HL-60/S4 treated with retinoic acid at 250 ng/mL for 4 days and 3 days (cell line): ENCODE measurements around the gene GPR3.
"Not testable (repeated sequence)": the region's sequence is repeated elsewhere in the genome, so short reads cannot be mapped to it uniquely, and the experiment has no call there.

ENCODE experiments used
- in situ Hi-C: fragments of 300-500 bp; cut with MboI; formaldehyde crosslinking; loops from 2 replicates; pipeline ENCODE4 v1.7.0; 2022; ENCODE audit warnings: low sequenced_read_pairs

The GPR3 gene

GRCh38 chr1:27377760-27378495, 14.5 kb upstream of the GPR3 start:
- in situ Hi-C loops = no loop called here

GRCh38 chr1:27379564-27380122, 12.8 kb upstream of the GPR3 start:
- in situ Hi-C loops = no loop called here

- in situ Hi-C loops = no loop called here
Observed at GRCh38 chr1:27380224-27380623, 12.2 kb upstream of the GPR3 start.

- in situ Hi-C loops = no loop called here
Observed at GRCh38 chr1:27380766-27381733, 11.4 kb upstream of the GPR3 start.

GRCh38 chr1:27381969-27382762, 10.3 kb upstream of the GPR3 start:
- in situ Hi-C loops = no loop called here

GRCh38 chr1:27383039-27383605, 9.3 kb upstream of the GPR3 start, which contains the start of gene CD164L2:
CD164L2 (minus strand) TSS chr1:27383333; CDS start chr1:27383239, 94 bp downstream.
- in situ Hi-C loops = no loop called here

GRCh38 chr1:27383661-27384060, 8.8 kb upstream of the GPR3 start:
- in situ Hi-C loops = no loop called here

GRCh38 chr1:27384797-27385196, 7.6 kb upstream of the GPR3 start:
- in situ Hi-C loops = not testable (repeated sequence)

- in situ Hi-C loops = no loop called here
Observed at GRCh38 chr1:27388337-27389005, 4.0 kb upstream of the GPR3 start.

GRCh38 chr1:27391511-27392095, 819 bp upstream of the GPR3 start:
- in situ Hi-C loops = loop anchor here (10.0 kb wide), 3 partner anchors 87 to 273 kb away; partner anchors contain the start of gene AHDC1

GRCh38 chr1:27392778-27393635, 585 bp downstream of the GPR3 start:
- in situ Hi-C loops = loop anchor here (10.0 kb wide), 3 partner anchors 88 to 272 kb away; partner anchors contain the start of gene AHDC1

- in situ Hi-C loops = loop anchor here (10.0 kb wide), 3 partner anchors 89 to 271 kb away; partner anchors contain the start of gene AHDC1
Observed at GRCh38 chr1:27393641-27394281, 1.3 kb downstream of the GPR3 start.

- in situ Hi-C loops = loop anchor here (10.0 kb wide), 3 partner anchors 89 to 271 kb away; partner anchors contain the start of gene AHDC1
Observed at GRCh38 chr1:27394282-27394658, 1.8 kb downstream of the GPR3 start.

GRCh38 chr1:27394925-27395324, 2.5 kb downstream of the GPR3 start:
- in situ Hi-C loops = loop anchor here (10.0 kb wide), 3 partner anchors 90 to 270 kb away; partner anchors contain the start of gene AHDC1

- in situ Hi-C loops = loop anchor here (10.0 kb wide), 3 partner anchors 91 to 269 kb away; partner anchors contain the start of gene AHDC1
Observed at GRCh38 chr1:27395441-27396195, 3.2 kb downstream of the GPR3 start.

- in situ Hi-C loops = loop anchor here (10.0 kb wide), 3 partner anchors 92 to 268 kb away; partner anchors contain the start of gene AHDC1
Observed at GRCh38 chr1:27397110-27397509, 4.7 kb downstream of the GPR3 start.

- in situ Hi-C loops = loop anchor here (10.0 kb wide), 3 partner anchors 93 to 267 kb away; partner anchors contain the start of gene AHDC1
Observed at GRCh38 chr1:27397749-27398148, 5.3 kb downstream of the GPR3 start.
